GM10248 (cell line): Measurements from ENCODE around the gene SGMS1.
"Not testable (repeated sequence)": the region's sequence is repeated elsewhere in the genome, so short reads cannot be mapped to it uniquely, and the experiment has no call there.

Experiments used
- CTCF ChIA-PET: fragments of 300-600 bp; sonication (Branson Sonifier 250); formaldehyde crosslinking; extraction: SDS; loops from one replicate; lab custom pipeline; 2021; ENCODE audit warnings: antibody characterized with exemption; lab: Yijun Ruan, JAX
- POLR2A ChIA-PET: fragments of 350-650 bp; sonication (Branson Sonifier 250); formaldehyde crosslinking; extraction: SDS; loops from one replicate; lab custom pipeline; 2020; ENCODE audit warnings: antibody characterized with exemption; lab: Yijun Ruan, JAX
- DNase-seq: peaks from one replicate; pipeline ENCODE4 v3.0.0; 2012; ENCODE audit errors: extremely low spot score
- TF ChIP-seq, protein P1 (sequence below): IDR thresholded peaks from 2 replicates; pipeline ENCODE4 v1.5.1; 2012; ENCODE audit warnings: mild to moderate bottlenecking, low read depth; ENCODE audit errors: extremely low read depth, missing control alignments, control extremely low read depth

The SGMS1 gene

DNA sequence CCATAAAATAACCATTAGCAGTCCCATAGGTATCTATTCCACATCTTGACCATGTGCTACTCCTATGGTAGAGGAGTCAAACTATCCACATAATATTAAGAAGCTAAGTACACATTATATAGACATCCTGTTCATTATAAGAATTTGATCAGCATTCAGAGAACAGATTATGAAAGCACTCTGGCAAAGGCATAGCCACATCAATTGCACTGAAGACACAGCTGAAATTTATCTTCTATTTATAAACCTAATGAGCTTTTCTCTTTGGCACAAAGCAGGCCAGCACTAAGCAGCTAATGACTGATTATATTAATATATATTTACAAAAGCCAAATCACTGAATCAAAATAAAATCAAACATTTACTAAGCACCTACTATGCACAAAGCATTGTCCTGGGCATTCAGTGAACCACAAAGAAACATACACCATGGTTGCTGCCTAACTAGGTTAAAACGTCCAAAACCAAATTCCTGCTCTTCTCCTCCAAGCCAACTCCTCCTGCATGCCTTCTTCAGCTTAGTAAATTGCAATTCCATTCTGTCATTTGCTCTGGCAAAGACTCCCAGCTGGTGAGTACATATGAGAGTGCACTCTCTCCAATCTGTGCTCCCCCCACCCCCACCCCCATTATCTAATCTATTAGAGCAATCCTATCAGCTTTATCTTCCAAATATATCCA, 249.8 kb downstream of the SGMS1 start:
- no peak for DNase-seq
- TF ChIP-seq, protein P1, sequence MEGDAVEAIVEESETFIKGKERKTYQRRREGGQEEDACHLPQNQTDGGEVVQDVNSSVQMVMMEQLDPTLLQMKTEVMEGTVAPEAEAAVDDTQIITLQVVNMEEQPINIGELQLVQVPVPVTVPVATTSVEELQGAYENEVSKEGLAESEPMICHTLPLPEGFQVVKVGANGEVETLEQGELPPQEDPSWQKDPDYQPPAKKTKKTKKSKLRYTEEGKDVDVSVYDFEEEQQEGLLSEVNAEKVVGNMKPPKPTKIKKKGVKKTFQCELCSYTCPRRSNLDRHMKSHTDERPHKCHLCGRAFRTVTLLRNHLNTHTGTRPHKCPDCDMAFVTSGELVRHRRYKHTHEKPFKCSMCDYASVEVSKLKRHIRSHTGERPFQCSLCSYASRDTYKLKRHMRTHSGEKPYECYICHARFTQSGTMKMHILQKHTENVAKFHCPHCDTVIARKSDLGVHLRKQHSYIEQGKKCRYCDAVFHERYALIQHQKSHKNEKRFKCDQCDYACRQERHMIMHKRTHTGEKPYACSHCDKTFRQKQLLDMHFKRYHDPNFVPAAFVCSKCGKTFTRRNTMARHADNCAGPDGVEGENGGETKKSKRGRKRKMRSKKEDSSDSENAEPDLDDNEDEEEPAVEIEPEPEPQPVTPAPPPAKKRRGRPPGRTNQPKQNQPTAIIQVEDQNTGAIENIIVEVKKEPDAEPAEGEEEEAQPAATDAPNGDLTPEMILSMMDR = no peak
- POLR2A ChIA-PET = no interaction called here
- CTCF ChIA-PET = interaction anchor here (0.7 to 2.1 kb wide), 5 partner anchors 8 to 99 kb away, joined by 3 to 10 read pairs (median 3); no protein-coding TSS in a partner anchor

DNA sequence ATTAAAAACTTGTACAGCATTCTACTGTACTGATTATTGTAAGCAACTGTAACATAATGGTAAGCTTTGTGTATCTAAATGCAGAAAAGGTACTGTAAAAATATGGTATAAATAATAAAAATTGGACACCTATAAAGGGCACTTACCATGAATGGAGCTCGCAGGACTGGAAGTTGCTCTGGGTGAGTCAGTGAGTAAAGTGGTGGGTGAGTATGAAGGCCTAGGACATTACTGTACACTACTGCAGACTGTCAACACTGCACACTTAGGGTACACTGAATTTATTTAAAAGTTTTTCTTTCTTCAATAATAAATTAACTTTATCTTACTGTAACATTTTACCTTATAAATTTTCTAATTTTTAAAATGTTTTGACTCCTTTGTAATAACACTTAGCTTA, 253.8 kb downstream of the SGMS1 start:
- DNase-seq = no peak
- TF ChIP-seq, protein P1 = no peak
- CTCF ChIA-PET = interaction anchor here (1.0 to 1.6 kb wide), 5 partner anchors 12 to 36 kb away, joined by 3 to 4 read pairs (median 3); no protein-coding TSS in a partner anchor
- POLR2A ChIA-PET = no interaction called here

DNA sequence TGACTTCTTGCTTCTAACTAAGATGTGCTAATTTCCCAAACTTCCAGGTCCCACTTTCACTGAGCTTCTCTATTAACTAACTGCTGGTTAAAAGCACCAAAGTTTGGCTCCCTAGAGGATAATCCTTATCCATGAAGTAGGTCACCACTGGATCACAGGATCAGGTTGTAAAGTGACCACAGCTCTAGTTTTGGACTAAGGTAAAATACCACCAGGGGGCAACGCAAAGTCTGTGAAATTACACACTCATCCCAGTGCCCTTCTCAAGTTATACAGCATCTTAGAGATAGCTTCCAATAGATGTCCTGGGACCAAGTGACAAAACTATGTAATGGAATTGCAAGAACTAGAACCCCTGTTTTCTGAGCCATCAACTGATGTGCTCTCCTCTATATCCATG, 256.0 kb downstream of the SGMS1 start:
- ChIA-PET CTCF (interaction anchor here (0.7 to 3.4 kb wide), 27 partner anchors 7 to 268 kb away, joined by 3 to 15 read pairs (median 3); no protein-coding TSS in a partner anchor), POLR2A (no interaction called here)
- TF ChIP-seq, protein P1 = peak; percentile 33
- no peak for DNase-seq

DNA sequence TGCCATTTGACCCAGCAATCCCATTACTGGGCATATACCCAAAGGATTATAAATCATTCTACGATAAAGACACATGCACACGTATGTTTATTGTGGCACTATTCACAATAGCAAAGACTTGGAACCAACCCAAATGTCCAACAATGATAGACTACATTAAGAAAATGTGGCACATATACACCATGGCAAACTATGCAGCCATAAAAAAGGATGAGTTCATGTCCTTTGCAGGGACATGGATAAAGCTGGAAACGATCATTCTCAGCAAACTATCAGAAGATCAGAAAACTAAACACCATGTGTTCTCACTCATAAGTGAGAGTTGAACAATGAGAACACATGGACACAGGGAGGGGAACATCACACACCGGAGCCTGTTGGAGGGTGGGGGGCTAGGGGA, 257.3 kb downstream of the SGMS1 start:
- DNase-seq, POLR2A ChIA-PET: not testable (repeated sequence)
- CTCF ChIA-PET = interaction anchor here (1.8 to 3.4 kb wide), 3 partner anchors 8 to 16 kb away, joined by 4 to 15 read pairs (median 11); no protein-coding TSS in a partner anchor

DNA sequence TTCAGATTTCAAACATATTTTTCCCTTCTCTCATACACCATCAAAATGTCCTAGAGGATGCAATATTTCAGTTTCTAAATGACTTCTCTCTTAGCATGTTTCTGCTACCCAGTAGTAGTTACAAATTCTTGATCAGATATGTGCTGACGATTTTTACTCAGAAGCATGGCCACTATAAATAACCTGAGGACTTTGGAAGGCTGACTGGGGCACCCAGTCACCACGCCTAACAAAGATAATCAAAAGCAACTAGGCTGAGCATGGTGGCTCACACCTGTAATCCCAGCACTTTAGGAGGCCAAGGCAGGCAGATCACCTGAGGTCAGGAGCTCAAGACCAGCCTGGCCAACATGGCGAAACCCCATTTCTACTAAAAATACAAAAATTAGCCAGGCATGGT, 259.0 kb downstream of the SGMS1 start:
- DNase-seq, POLR2A ChIA-PET: not testable (repeated sequence)
- CTCF ChIA-PET = interaction anchor here (0.6 to 1.6 kb wide), 3 partner anchors 16 to 32 kb away, joined by 3 to 4 read pairs (median 4); no protein-coding TSS in a partner anchor

DNA sequence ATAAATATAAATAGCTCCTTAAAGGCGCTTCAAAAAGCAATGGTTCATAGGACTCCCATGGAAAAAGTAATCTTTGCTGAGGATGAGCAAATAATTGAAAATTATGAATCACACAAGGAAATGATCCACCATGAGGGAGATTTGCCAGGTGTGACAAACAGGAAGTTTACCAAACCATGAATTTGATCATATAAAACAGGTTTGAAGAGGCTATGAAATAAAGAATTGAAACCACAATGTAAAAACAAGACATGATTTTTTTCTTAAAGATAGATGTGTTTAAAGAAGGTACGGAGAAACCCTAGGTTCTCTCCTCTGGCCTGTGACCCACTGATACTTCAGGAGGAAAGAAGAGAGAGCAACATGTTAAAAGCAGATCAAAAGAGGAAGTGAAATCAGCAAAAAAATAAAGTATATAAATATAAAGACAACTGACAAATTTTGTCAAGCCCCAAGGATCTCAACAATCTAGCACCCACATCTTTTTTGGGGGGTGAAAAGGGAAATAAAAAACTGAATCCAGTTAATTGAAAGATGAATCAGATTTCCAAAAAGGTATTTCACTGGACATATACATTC, 261.1 kb downstream of the SGMS1 start:
- ChIA-PET POLR2A (no interaction called here), CTCF (interaction anchor here (0.9 to 1.1 kb wide), 2 partner anchors 9 to 16 kb away, joined by 3 to 5 read pairs; no protein-coding TSS in a partner anchor)
- DNase-seq = peak; percentile 51
- TF ChIP-seq, protein P1 = no peak

DNA sequence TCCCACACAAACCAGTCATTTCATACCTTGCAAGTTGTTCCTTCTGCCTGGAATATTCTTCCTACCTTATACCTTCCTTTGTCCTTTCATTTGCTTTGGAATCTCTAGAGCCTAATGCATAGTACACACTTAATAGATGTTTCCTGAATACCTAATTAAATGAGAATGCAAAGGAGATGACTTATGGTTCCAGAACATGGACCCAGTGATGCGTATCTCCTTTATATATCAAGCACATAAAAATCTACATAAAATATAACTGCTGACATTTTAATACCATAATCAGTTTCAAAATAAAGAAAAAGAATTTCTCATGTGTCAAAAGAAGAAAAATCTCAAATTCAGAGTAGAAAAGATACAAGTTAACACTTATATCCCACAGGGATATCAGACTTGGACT, 261.8 kb downstream of the SGMS1 start:
- POLR2A ChIA-PET = no interaction called here
- CTCF ChIA-PET = interaction anchor here (0.9 to 1.1 kb wide), 3 partner anchors 10 to 15 kb away, joined by 3 to 5 read pairs (median 3); no protein-coding TSS in a partner anchor
- TF ChIP-seq, protein P1 = no peak
- DNase-seq = no peak
